Measurements from ENCODE around the gene NBPF1.

GRCh38 chr1:16608838-16609560 lies 4.4 kb downstream of the NBPF1 start:
- TF ChIP-seq, protein P1, sequence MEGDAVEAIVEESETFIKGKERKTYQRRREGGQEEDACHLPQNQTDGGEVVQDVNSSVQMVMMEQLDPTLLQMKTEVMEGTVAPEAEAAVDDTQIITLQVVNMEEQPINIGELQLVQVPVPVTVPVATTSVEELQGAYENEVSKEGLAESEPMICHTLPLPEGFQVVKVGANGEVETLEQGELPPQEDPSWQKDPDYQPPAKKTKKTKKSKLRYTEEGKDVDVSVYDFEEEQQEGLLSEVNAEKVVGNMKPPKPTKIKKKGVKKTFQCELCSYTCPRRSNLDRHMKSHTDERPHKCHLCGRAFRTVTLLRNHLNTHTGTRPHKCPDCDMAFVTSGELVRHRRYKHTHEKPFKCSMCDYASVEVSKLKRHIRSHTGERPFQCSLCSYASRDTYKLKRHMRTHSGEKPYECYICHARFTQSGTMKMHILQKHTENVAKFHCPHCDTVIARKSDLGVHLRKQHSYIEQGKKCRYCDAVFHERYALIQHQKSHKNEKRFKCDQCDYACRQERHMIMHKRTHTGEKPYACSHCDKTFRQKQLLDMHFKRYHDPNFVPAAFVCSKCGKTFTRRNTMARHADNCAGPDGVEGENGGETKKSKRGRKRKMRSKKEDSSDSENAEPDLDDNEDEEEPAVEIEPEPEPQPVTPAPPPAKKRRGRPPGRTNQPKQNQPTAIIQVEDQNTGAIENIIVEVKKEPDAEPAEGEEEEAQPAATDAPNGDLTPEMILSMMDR (IDR thresholded peaks at IDR 0.05): no peak
- TF ChIP-seq EZH2 (IDR thresholded peaks at IDR 0.05): no peak
- TF ChIP-seq EZH2phosphoT487 (IDR thresholded peaks at IDR 0.05): no peak

Measured in neural progenitor cell (in vitro differentiated cells).